ENCODE results near the gene FEZ2.

DNA sequence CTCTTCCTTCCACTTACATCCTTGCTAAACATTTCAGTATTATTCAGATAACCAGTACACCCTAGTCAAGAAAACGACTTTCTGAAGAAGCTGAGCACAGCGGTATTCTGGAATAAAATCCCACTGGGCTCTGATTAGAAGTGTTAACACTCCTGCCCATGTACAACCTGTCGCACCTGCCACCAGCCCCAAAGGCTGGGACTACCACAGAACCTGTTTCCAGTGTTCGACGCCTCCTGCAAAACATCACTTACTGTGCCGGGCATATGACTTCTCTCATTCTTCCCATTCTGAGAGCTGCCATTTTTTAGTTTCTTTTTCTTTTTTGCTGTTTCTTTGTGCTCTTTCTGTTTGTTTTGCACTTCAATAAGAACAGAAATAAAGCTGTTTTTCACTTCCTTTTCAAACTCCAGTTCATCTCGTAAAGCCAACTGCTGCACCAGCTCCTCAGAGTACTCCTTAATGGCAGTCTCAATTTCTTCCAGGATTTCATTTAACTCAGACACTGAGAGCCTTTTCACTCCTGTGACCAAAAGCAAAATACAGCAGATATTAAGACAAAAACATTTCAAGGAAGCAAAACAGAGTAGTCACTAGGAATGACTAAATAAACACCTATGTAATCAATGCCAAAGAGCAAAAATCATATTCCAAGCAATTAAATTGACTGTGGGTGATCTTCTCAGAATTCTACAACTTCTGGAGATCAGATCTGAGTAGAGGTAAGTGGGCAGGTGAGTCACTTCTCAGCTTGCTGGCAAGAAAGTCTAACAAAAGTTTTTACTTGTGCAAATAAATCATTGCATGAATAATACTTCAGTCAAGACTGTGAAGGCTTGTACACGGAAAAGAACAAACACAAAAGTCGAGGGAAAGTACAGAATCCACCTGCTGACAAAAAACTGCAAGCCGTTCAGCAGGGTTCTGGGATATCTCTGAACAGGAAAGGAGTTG lies 19.3 kb downstream of the FEZ2 start:
- TF ChIP-seq, protein P1, sequence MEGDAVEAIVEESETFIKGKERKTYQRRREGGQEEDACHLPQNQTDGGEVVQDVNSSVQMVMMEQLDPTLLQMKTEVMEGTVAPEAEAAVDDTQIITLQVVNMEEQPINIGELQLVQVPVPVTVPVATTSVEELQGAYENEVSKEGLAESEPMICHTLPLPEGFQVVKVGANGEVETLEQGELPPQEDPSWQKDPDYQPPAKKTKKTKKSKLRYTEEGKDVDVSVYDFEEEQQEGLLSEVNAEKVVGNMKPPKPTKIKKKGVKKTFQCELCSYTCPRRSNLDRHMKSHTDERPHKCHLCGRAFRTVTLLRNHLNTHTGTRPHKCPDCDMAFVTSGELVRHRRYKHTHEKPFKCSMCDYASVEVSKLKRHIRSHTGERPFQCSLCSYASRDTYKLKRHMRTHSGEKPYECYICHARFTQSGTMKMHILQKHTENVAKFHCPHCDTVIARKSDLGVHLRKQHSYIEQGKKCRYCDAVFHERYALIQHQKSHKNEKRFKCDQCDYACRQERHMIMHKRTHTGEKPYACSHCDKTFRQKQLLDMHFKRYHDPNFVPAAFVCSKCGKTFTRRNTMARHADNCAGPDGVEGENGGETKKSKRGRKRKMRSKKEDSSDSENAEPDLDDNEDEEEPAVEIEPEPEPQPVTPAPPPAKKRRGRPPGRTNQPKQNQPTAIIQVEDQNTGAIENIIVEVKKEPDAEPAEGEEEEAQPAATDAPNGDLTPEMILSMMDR (conservative IDR thresholded peaks at IDR 0.05; ENCODE audit: low read depth, low read length), result no peak
- TF ChIP-seq EZH2 (IDR thresholded peaks at IDR 0.05; ENCODE audit: borderline replicate concordance, low read depth, low read length, poor library complexity, severe bottlenecking), result no peak

All from A673 (cell line).